ENCODE measurements around the gene EMX1.

EMX1 gene

DNA sequence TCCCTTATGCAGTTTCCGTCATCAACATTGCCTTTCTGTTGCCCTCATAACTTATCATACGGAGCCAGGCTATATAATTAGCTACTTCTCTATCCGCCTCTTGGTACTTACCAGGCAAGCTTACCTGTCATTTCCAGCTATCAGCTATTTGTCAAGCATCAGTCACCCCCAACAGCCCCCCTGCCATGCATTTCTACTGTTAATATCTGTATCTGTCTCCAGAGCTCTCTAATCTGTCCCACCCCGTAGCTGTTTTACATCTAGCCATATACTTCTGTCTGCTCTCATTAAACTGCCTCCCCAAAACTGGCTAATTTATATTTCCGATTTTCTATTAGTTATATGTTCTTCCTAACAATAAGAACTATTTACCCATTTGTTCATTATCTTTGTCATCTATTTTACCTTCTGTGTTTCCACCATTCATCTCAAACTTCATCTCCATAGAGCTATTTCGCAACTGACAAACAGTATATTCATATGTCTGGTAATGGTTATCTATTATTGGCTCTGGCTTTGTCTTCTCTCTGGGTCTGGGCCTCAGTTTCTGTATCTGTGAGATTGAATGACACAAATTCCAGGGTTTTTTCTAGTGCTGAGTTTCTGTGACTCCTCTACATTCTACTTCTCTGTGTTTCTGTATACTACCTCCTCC, 9.6 kb downstream of the EMX1 start (continued):
- TF ChIP-seq PRDM1 (tag by site-specific recombination; IDR thresholded peaks at IDR 0.05) (no peak), ZNF362 (tag by site-specific recombination; IDR thresholded peaks at IDR 0.05) (no peak), ZBTB20 (tag by site-specific recombination; IDR thresholded peaks at IDR 0.05) (no peak), ZBTB49 (tag by site-specific recombination; IDR thresholded peaks at IDR 0.05; ENCODE audit: low read depth) (no peak), GLI4 (tag by site-specific recombination; IDR thresholded peaks at IDR 0.05) (no peak), ZNF555 (tag by site-specific recombination; conservative IDR thresholded peaks at IDR 0.05) (no peak), ZNF692 (tag by site-specific recombination; IDR thresholded peaks at IDR 0.05) (no peak), ZNF513 (tag by site-specific recombination; IDR thresholded peaks at IDR 0.05) (no peak), ZNF664 (tag by site-specific recombination; IDR thresholded peaks at IDR 0.05) (no peak)
- TF ChIP-seq, protein P1, sequence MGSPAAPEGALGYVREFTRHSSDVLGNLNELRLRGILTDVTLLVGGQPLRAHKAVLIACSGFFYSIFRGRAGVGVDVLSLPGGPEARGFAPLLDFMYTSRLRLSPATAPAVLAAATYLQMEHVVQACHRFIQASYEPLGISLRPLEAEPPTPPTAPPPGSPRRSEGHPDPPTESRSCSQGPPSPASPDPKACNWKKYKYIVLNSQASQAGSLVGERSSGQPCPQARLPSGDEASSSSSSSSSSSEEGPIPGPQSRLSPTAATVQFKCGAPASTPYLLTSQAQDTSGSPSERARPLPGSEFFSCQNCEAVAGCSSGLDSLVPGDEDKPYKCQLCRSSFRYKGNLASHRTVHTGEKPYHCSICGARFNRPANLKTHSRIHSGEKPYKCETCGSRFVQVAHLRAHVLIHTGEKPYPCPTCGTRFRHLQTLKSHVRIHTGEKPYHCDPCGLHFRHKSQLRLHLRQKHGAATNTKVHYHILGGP (tag by site-specific recombination; IDR thresholded peaks at IDR 0.05), result no peak
- TF ChIP-seq, protein P2, sequence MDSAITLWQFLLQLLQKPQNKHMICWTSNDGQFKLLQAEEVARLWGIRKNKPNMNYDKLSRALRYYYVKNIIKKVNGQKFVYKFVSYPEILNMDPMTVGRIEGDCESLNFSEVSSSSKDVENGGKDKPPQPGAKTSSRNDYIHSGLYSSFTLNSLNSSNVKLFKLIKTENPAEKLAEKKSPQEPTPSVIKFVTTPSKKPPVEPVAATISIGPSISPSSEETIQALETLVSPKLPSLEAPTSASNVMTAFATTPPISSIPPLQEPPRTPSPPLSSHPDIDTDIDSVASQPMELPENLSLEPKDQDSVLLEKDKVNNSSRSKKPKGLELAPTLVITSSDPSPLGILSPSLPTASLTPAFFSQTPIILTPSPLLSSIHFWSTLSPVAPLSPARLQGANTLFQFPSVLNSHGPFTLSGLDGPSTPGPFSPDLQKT (IDR thresholded peaks at IDR 0.05; ENCODE audit: borderline replicate concordance, low read depth, low read length), result no peak

GRCh38 chr2:72927619-72928550, 10.6 kb downstream of the EMX1 start:
- POLR2A ChIA-PET, result interaction anchor here (1.4 kb wide), 1 partner anchor 10 kb away, joined by 4 read pairs; the partner anchor contains the start of gene EMX1
- CTCF ChIA-PET, result interaction anchor here (3.8 kb wide), 1 partner anchor 34 kb away, joined by 17 read pairs; no protein-coding TSS in a partner anchor
- Histone ChIP-seq H3K4me3 (ENCODE audit: low read depth, low read length) (no peak overlapping the region), H3K4me1 (ENCODE audit: control insufficient read depth, insufficient read depth, low read length) (no peaks in the 10 kb centered on the region), H3K27ac (ENCODE audit: extremely low read depth, low read depth, low read length) (no peak overlapping the region), H3K36me3 (ENCODE audit: control insufficient read depth in 2 of 2, insufficient read depth in 1 of 2, low read length in 2 of 2) (no peaks in the 10 kb centered on the region), H3K9me3 (ENCODE audit: control insufficient read depth, insufficient read depth, low read depth, low read length) (no peaks in the 10 kb centered on the region)
- TF ChIP-seq KLF16 (tag by site-specific recombination; IDR thresholded peaks at IDR 0.05) (no peak), INSM2 (tag by site-specific recombination; IDR thresholded peaks at IDR 0.05) (no peak), SCRT2 (tag by site-specific recombination; IDR thresholded peaks at IDR 0.05) (peak; percentile 73), ZNF211 (tag by site-specific recombination; IDR thresholded peaks at IDR 0.05; ENCODE audit: low read depth) (no peak), ZBTB21 (tag by site-specific recombination; IDR thresholded peaks at IDR 0.05) (no peak), ZNF664 (tag by site-specific recombination; IDR thresholded peaks at IDR 0.05) (peak; percentile 59), ZNF530 (tag by site-specific recombination; IDR thresholded peaks at IDR 0.05; ENCODE audit: low read depth) (no peak)
- TF ChIP-seq, protein P3, sequence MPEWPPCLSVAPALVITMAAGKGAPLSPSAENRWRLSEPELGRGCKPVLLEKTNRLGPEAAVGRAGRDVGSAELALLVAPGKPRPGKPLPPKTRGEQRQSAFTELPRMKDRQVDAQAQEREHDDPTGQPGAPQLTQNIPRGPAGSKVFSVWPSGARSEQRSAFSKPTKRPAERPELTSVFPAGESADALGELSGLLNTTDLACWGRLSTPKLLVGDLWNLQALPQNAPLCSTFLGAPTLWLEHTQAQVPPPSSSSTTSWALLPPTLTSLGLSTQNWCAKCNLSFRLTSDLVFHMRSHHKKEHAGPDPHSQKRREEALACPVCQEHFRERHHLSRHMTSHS (tag by site-specific recombination; IDR thresholded peaks at IDR 0.05), result no peak

Data from HEK293 (cell line).